HG03064 (cell line): ENCODE results near the gene PERCC1.

Experiments
- ATAC-seq: cut with Tn5 transposase; IDR thresholded peaks from one replicate; pipeline ENCODE4 v1.9.1; 2021; ENCODE audit warnings: low read depth; ENCODE audit not compliant: unreplicated experiment

Gene PERCC1

GRCh38 chr16:1430759-1431496, at the start of gene PERCC1:
PERCC1 (plus strand) TSS chr16:1431078; CDS start chr16:1432594, 1,516 bp downstream.
- ATAC-seq: no peak

GRCh38 chr16:1381612-1382406, 49.1 kb upstream of the PERCC1 start:
- ATAC-seq: no peak

GRCh38 chr16:1383556-1383955, 47.3 kb upstream of the PERCC1 start:
- no peak for ATAC-seq

GRCh38 chr16:1385232-1385631, 45.6 kb upstream of the PERCC1 start:
- no peak for ATAC-seq

- no peak for ATAC-seq
These were observed 43.5 kb upstream of the PERCC1 start for GRCh38 chr16:1387331-1387730.

- ATAC-seq: no peak
These were observed 41.1 kb upstream of the PERCC1 start for GRCh38 chr16:1389762-1390161.

GRCh38 chr16:1390239-1390779, 40.6 kb upstream of the PERCC1 start:
- ATAC-seq: no peak

GRCh38 chr16:1392826-1393225, 38.1 kb upstream of the PERCC1 start:
- no peak for ATAC-seq

GRCh38 chr16:1393613-1394176, 37.2 kb upstream of the PERCC1 start:
- no peak for ATAC-seq

- no peak for ATAC-seq
These were observed 36.4 kb upstream of the PERCC1 start for GRCh38 chr16:1394367-1394951.

GRCh38 chr16:1395444-1396031, 35.3 kb upstream of the PERCC1 start:
- no peak for ATAC-seq

- no peak for ATAC-seq
These were observed 33.1 kb upstream of the PERCC1 start for GRCh38 chr16:1397779-1398178.

- ATAC-seq: no peak
These were observed 32.5 kb upstream of the PERCC1 start for GRCh38 chr16:1398351-1398750.

- no peak for ATAC-seq
These were observed 31.9 kb upstream of the PERCC1 start for GRCh38 chr16:1398826-1399581.

- no peak for ATAC-seq
These were observed 29.7 kb upstream of the PERCC1 start for GRCh38 chr16:1401061-1401757.

- ATAC-seq: no peak
These were observed 29.1 kb upstream of the PERCC1 start for GRCh38 chr16:1401758-1402154.

- no peak for ATAC-seq
These were observed 27.8 kb upstream of the PERCC1 start for GRCh38 chr16:1403036-1403435.

- ATAC-seq: no peak
These were observed 27.1 kb upstream of the PERCC1 start for GRCh38 chr16:1403733-1404132.

GRCh38 chr16:1407753-1408152, 23.1 kb upstream of the PERCC1 start:
- peak; percentile 19 for ATAC-seq
